ENCODE measurements around the gene PNPLA2.

- TF ChIP-seq ISL1 (CRISPR knock-in tag; IDR thresholded peaks at IDR 0.05) (no peak), ESRRG (CRISPR knock-in tag; IDR thresholded peaks at IDR 0.05) (no peak), ZFP30 (CRISPR knock-in tag; IDR thresholded peaks at IDR 0.05) (no peak), PATZ1 (CRISPR knock-in tag; IDR thresholded peaks at IDR 0.05; ENCODE audit: borderline replicate concordance) (no peak), ZC3H10 (CRISPR knock-in tag; IDR thresholded peaks at IDR 0.05) (no peak), ARNTL (CRISPR knock-in tag; IDR thresholded peaks at IDR 0.05; ENCODE audit: borderline replicate concordance, low read depth) (no peak), TCF4 (CRISPR knock-in tag; IDR thresholded peaks at IDR 0.05; ENCODE audit: borderline replicate concordance) (no peak), ZFP3 (CRISPR knock-in tag; IDR thresholded peaks at IDR 0.05) (no peak)
These were observed 47.8 kb upstream of the PNPLA2 start for GRCh38 chr11:770642-771616.
